Measurements from ENCODE around the gene ENO3.

DNA sequence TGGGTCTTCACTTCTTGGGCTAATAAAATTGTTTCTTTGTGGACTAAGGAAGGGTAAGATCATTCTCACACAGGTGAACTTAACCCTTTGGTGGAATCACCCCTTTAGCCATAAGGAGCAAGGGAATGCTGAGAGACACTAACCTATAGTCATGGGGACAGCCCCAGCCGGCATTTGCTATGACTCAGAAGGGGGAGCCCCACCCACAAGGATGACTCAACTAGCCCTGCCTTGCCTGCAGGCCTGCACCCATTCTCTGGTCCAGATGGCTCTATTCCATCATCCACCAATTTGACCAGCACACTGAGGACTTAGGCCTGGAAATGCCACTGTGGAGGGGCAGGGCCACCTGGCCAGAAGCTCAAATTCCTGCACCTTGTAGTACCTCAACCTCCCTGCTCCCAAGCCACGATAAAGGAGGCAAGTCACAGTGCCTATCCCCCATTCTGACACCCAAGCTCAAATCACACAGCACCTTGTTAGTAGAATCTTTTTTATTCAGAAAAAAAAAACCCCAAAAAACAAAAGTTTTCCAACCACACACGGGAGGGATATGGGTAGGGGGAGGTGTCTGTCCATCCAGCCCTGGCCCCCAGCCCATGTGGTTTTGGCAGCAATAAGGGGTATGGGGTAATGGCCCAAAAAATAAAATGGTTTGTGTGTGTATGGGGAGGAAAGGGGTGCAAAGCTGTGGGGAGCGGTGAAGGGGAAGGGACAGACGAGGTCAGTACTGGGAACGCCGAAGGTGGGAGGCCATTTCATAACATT is 5.6 kb upstream of the ENO3 start:
- TF ChIP-seq, protein P1, sequence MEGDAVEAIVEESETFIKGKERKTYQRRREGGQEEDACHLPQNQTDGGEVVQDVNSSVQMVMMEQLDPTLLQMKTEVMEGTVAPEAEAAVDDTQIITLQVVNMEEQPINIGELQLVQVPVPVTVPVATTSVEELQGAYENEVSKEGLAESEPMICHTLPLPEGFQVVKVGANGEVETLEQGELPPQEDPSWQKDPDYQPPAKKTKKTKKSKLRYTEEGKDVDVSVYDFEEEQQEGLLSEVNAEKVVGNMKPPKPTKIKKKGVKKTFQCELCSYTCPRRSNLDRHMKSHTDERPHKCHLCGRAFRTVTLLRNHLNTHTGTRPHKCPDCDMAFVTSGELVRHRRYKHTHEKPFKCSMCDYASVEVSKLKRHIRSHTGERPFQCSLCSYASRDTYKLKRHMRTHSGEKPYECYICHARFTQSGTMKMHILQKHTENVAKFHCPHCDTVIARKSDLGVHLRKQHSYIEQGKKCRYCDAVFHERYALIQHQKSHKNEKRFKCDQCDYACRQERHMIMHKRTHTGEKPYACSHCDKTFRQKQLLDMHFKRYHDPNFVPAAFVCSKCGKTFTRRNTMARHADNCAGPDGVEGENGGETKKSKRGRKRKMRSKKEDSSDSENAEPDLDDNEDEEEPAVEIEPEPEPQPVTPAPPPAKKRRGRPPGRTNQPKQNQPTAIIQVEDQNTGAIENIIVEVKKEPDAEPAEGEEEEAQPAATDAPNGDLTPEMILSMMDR (IDR thresholded peaks at IDR 0.05), result no peak
- TF ChIP-seq POLR2A (IDR thresholded peaks at IDR 0.05), result no peak
